Esophagus squamous epithelium (tissue), 4 donors: ENCODE results near the gene HOPX.

Experiments used
- CTCF ChIP-seq, 6 experiments: fragments of 450-650 bp in 4 of 6; fragments of 200-600 bp in 2 of 6; sonication (generic) in 2 of 6; IDR thresholded peaks; one replicate each; pipeline ENCODE4 v1.5.1; 2016 to 2019; ENCODE audit warnings: antibody characterized with exemption in 6 of 6, mild to moderate bottlenecking in 4 of 6, moderate library complexity in 4 of 6
- POLR2A ChIP-seq, 4 donors: fragments of 450-650 bp; IDR thresholded peaks; one replicate each; pipeline ENCODE4 v1.6.1; 2017; ENCODE audit warnings: antibody characterized with exemption in 4 of 4, mild to moderate bottlenecking in 4 of 4, moderate library complexity in 3 of 4

GRCh38 chr4:56628592-56628991, 52.5 kb downstream of the HOPX start:
- no peak for TF ChIP-seq CTCF (IDR thresholded peaks at IDR 0.05)
- TF ChIP-seq POLR2A (IDR thresholded peaks at IDR 0.05): no peak
